Neutrophil (primary cell): Measurements from ENCODE around the gene ONECUT3.
"Not testable (repeated sequence)": the region's sequence is repeated elsewhere in the genome, so short reads cannot be mapped to it uniquely, and the experiment has no call there.

Experiments
- H3K27ac ChIP-seq: fragments of 200-600 bp; sonication (generic); 2 replicates; pipeline ENCODE4 v1.5.1; 2016; ENCODE audit warnings: mild to moderate bottlenecking, moderate library complexity
- H3K27me3 ChIP-seq: fragments of 200-600 bp; sonication (generic); 2 replicates; pipeline ENCODE4 v1.6.0; 2016; ENCODE audit warnings: mild to moderate bottlenecking
- H3K36me3 ChIP-seq: fragments of 200-600 bp; sonication (generic); 2 replicates; pipeline ENCODE4 v1.5.1; 2017
- H3K4me1 ChIP-seq, 2 experiments: fragments of 200-600 bp in 1 of 2; sonication (generic) in 1 of 2; 1 replicate in 1 of 2; 2 replicates in 1 of 2; pipeline versions ENCODE4 v1.5.1 to v1.6.1; 2013 to 2016; ENCODE audit warnings: low read depth in 1 of 2, low read length in 1 of 2, mild to moderate bottlenecking in 1 of 2, moderate library complexity in 1 of 2; ENCODE audit not compliant: control insufficient read depth in 1 of 2, insufficient read depth in 1 of 2
- H3K4me3 ChIP-seq, 2 experiments: fragments of 200-600 bp in 1 of 2; sonication (generic) in 1 of 2; 1 replicate in 1 of 2; 2 replicates in 1 of 2; pipeline ENCODE4 v1.5.1; 2013 to 2016; ENCODE audit warnings: low read depth in 1 of 2, low read length in 1 of 2, mild to moderate bottlenecking in 1 of 2, moderate library complexity in 1 of 2
- H3K9me3 ChIP-seq: fragments of 200-600 bp; sonication (generic); 2 replicates; pipeline ENCODE4 v1.5.1; 2016
- TF ChIP-seq, protein P1 (sequence below): fragments of 200-600 bp; sonication (generic); IDR thresholded peaks from 2 replicates; pipeline ENCODE4 v1.5.1; 2016; ENCODE audit warnings: antibody characterized with exemption

ONECUT3 gene

DNA sequence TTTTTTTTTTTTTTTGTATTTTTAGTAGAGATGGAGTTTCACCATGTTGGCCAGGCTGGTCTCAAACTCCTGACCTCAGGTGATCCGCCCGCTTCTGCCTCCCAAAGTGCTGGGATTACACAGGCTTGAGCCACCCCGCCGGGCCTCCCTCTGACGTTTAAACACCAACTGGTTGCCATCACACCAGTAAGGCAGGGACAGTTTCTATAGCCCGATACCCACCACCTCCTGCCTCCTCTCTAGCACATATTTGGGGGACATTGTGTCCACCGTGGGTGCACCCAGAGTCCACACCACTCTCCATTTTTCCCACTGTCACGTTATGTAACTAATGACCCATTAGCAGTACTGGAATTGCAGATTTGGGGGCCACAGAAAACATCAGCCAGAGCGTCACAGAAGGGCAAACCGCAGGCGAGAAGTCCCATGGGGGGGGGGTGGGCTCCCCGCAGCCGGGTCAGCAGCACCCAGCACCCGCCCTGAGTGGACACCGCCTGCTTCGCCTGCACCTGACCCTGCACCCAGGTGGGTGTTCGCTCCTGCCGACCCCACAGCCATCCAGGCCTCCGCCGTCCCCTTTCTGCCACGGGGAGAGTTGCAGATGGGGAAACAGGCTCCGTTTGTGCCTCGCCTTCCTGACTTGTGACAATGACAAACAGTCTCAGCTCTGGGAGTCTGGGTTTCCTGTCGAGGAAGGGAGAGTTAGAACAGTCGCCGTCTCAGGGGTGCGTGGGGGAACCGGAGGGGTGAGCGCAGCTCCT, 3.6 kb downstream of the ONECUT3 start:
- H3K4me1 ChIP-seq, result peaks cover 13 to 18% of the 10 kb centered on the region in 2 experiments
- H3K4me3 ChIP-seq, result no peak overlapping the region
- no peaks in the 10 kb centered on the region for H3K9me3 ChIP-seq
- H3K36me3 ChIP-seq, result no peaks in the 10 kb centered on the region
- H3K27me3 ChIP-seq, result peaks cover 97% of the 10 kb centered on the region
- TF ChIP-seq, protein P1, sequence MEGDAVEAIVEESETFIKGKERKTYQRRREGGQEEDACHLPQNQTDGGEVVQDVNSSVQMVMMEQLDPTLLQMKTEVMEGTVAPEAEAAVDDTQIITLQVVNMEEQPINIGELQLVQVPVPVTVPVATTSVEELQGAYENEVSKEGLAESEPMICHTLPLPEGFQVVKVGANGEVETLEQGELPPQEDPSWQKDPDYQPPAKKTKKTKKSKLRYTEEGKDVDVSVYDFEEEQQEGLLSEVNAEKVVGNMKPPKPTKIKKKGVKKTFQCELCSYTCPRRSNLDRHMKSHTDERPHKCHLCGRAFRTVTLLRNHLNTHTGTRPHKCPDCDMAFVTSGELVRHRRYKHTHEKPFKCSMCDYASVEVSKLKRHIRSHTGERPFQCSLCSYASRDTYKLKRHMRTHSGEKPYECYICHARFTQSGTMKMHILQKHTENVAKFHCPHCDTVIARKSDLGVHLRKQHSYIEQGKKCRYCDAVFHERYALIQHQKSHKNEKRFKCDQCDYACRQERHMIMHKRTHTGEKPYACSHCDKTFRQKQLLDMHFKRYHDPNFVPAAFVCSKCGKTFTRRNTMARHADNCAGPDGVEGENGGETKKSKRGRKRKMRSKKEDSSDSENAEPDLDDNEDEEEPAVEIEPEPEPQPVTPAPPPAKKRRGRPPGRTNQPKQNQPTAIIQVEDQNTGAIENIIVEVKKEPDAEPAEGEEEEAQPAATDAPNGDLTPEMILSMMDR, result no peak
- H3K27ac ChIP-seq, result no peak overlapping the region

DNA sequence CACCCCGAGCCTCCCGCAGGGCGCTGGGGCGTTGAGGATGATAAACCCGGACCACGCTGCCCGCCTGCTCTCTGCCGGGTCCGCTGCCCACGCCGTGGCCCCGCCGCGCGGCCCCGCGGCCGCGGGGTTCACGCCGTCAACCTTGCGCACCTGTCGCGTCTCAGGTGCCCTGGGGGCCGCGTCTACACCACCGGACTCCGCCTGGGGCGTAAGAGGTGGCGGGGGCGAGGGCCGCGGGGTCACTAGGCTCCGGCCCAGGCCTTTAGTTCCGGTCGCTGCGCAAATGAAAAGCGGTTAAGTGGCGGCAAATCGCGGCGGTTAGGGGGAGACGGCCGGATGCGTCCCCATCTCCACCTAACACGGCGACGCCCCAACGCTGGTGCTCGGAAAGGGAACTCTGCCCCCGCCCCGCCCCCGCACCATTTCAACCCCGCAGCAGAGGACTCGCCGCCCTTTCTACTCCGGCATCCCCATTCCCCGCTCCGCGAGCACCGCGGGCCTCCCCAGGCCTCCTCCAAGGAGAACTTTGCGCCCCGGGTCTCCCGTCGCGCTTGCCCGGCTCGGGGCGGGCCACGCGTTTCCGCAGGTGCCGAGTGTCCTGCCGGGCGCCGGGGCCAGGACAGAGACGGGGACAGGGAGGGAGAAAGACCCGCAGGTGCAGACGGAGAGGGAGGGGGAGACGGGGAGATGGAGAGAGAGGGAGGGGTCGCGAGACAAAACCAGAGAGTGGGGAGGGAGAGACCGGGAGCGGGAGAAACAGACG, 4.3 kb downstream of the ONECUT3 start:
- H3K4me1 ChIP-seq, result peaks cover 13 to 14% of the 10 kb centered on the region in 2 experiments

GRCh38 chr19:1758231-1758577, 4.9 kb downstream of the ONECUT3 start:
- Histone ChIP-seq H3K4me3 (no peak overlapping the region), H3K36me3 (no peaks in the 10 kb centered on the region), H3K4me1 (peaks cover 13 to 14% of the 10 kb centered on the region in 2 experiments), H3K9me3 (no peaks in the 10 kb centered on the region), H3K27me3 (peaks cover 97% of the 10 kb centered on the region), H3K27ac (no peak overlapping the region)
- TF ChIP-seq, protein P1, result no peak

More for the DNA sequence above, 4.3 kb downstream of the ONECUT3 start:
- Histone ChIP-seq H3K4me3 (no peak overlapping the region), H3K27ac (no peak overlapping the region), H3K27me3 (peaks cover 97% of the 10 kb centered on the region), H3K9me3 (no peaks in the 10 kb centered on the region), H3K36me3 (no peaks in the 10 kb centered on the region)
- TF ChIP-seq, protein P1, result no peak

GRCh38 chr19:1758959-1759903, 5.9 kb downstream of the ONECUT3 start:
- Histone ChIP-seq H3K36me3 (no peaks in the 10 kb centered on the region), H3K27me3 (peaks cover 99% of the 10 kb centered on the region), H3K27ac (no peak overlapping the region), H3K4me1 (peaks cover 13 to 14% of the 10 kb centered on the region in 2 experiments), H3K4me3 (no peak overlapping the region), H3K9me3 (no peaks in the 10 kb centered on the region)
- TF ChIP-seq, protein P1, result no peak

GRCh38 chr19:1760020-1760419, 6.7 kb downstream of the ONECUT3 start:
- TF ChIP-seq, protein P1, result no peak
- no peak overlapping the region for H3K4me3 ChIP-seq
- no peaks in the 10 kb centered on the region for H3K9me3 ChIP-seq
- H3K27ac ChIP-seq, result no peak overlapping the region
- H3K27me3 ChIP-seq, result peaks cover 100% of the 10 kb centered on the region
- no peaks in the 10 kb centered on the region for H3K36me3 ChIP-seq
- peaks cover 7 to 9% of the 10 kb centered on the region in 2 experiments for H3K4me1 ChIP-seq

GRCh38 chr19:1760786-1761527, 7.7 kb downstream of the ONECUT3 start:
- not testable (repeated sequence) for H3K27ac ChIP-seq, H3K4me1 ChIP-seq, H3K9me3 ChIP-seq, H3K36me3 ChIP-seq, H3K4me3 ChIP-seq
- H3K27me3 ChIP-seq, result peaks cover 100% of the 10 kb centered on the region
